HEK293 (cell line): ENCODE data around the gene MRGPRG.

Experiments
- CTCF ChIA-PET: fragments of 350-600 bp; formaldehyde crosslinking; extraction: SDS; loops from one replicate; lab custom pipeline; 2021; ENCODE audit warnings: antibody characterized with exemption; lab: Yijun Ruan, JAX
- POLR2A ChIA-PET: fragments of 300-600 bp; formaldehyde crosslinking; extraction: SDS; loops from one replicate; lab custom pipeline; 2020; ENCODE audit warnings: antibody characterized with exemption, inconsistent platforms; lab: Yijun Ruan, JAX
- H3K27ac ChIP-seq: fragments of 200-500 bp; sonication (Bioruptor generic); 2 replicates; pipeline ENCODE4 v1.5.1; 2014; ENCODE audit warnings: low read depth, low read length, control low read depth, inconsistent platforms; ENCODE audit errors: extremely low read depth
- H3K36me3 ChIP-seq, 2 experiments: fragments of 200-500 bp in 1 of 2; sonication (Bioruptor generic) in 1 of 2; 1 replicate in 1 of 2; 2 replicates in 1 of 2; pipeline ENCODE4 v1.5.1; 2014 to 2017; ENCODE audit warnings: inconsistent platforms in 2 of 2, low read length in 2 of 2; ENCODE audit not compliant: control insufficient read depth in 2 of 2, insufficient read depth in 1 of 2
- H3K4me1 ChIP-seq: fragments of 200-500 bp; sonication (Bioruptor generic); 2 replicates; pipeline ENCODE4 v1.5.1; 2014; ENCODE audit warnings: mild to moderate bottlenecking, low read length, inconsistent platforms; ENCODE audit not compliant: control insufficient read depth, insufficient read depth
- H3K4me3 ChIP-seq: 2 replicates; pipeline ENCODE4 v1.5.1; 2011; ENCODE audit warnings: low read depth, mild to moderate bottlenecking, control low read depth, low read length, moderate library complexity
- H3K9me3 ChIP-seq: fragments of 200-500 bp; sonication (Bioruptor generic); 2 replicates; pipeline ENCODE4 v1.5.1; 2014; ENCODE audit warnings: low read depth, low read length, inconsistent platforms; ENCODE audit not compliant: control insufficient read depth, insufficient read depth
- EGR2 ChIP-seq: fragments of 450-650 bp; formaldehyde crosslinking; IDR thresholded peaks from 2 replicates; pipeline ENCODE4 v1.5.1; 2016; ENCODE audit warnings: low read depth, missing biosample characterization, missing genetic modification characterization
- GLIS2 ChIP-seq: fragments of 450-650 bp; formaldehyde crosslinking; IDR thresholded peaks from 2 replicates; pipeline ENCODE4 v1.5.1; 2016; ENCODE audit warnings: missing biosample characterization, missing genetic modification characterization
- KLF1 ChIP-seq: fragments of 450-650 bp; formaldehyde crosslinking; IDR thresholded peaks from 2 replicates; pipeline ENCODE4 v1.5.1; 2016; ENCODE audit warnings: missing biosample characterization, missing genetic modification characterization
- OSR2 ChIP-seq: fragments of 450-650 bp; formaldehyde crosslinking; IDR thresholded peaks from 2 replicates; pipeline ENCODE4 v1.5.1; 2016; ENCODE audit warnings: missing biosample characterization, missing genetic modification characterization
- SALL2 ChIP-seq: fragments of 450-650 bp; formaldehyde crosslinking; IDR thresholded peaks from 2 replicates; pipeline ENCODE4 v1.5.0; 2017; ENCODE audit warnings: missing biosample characterization, mild to moderate bottlenecking, missing genetic modification characterization, borderline replicate concordance
- SCRT1 ChIP-seq: fragments of 450-650 bp; formaldehyde crosslinking; IDR thresholded peaks from 2 replicates; pipeline ENCODE4 v1.5.1; 2016; ENCODE audit warnings: missing biosample characterization, missing genetic modification characterization, borderline replicate concordance
- SCRT2 ChIP-seq: fragments of 450-650 bp; formaldehyde crosslinking; IDR thresholded peaks from 2 replicates; pipeline ENCODE4 v1.5.1; 2016; ENCODE audit warnings: missing biosample characterization, missing genetic modification characterization
- ZBTB1 ChIP-seq: fragments of 450-650 bp; formaldehyde crosslinking; IDR thresholded peaks from 2 replicates; pipeline ENCODE4 v1.5.1; 2016; ENCODE audit warnings: missing biosample characterization, missing genetic modification characterization
- ZFHX2 ChIP-seq: fragments of 450-650 bp; formaldehyde crosslinking; conservative IDR thresholded peaks from 2 replicates; pipeline ENCODE4 v1.5.1; 2016; ENCODE audit warnings: missing biosample characterization, missing genetic modification characterization
- ZIC2 ChIP-seq: fragments of 450-650 bp; formaldehyde crosslinking; IDR thresholded peaks from 2 replicates; pipeline ENCODE4 v1.5.1; 2016; ENCODE audit warnings: missing biosample characterization, missing genetic modification characterization
- ZNF132 ChIP-seq: fragments of 450-650 bp; formaldehyde crosslinking; IDR thresholded peaks from 2 replicates; pipeline ENCODE4 v1.5.1; 2017; ENCODE audit warnings: missing biosample characterization, missing genetic modification characterization, borderline replicate concordance
- ZNF221 ChIP-seq: fragments of 450-650 bp; formaldehyde crosslinking; IDR thresholded peaks from 2 replicates; pipeline ENCODE4 v1.5.1; 2017; ENCODE audit warnings: missing biosample characterization, missing genetic modification characterization, borderline replicate concordance
- ZNF292 ChIP-seq: fragments of 450-650 bp; formaldehyde crosslinking; IDR thresholded peaks from 2 replicates; pipeline ENCODE4 v1.5.1; 2016; ENCODE audit warnings: low read depth, missing biosample characterization, missing genetic modification characterization, borderline replicate concordance
- ZNF416 ChIP-seq: fragments of 450-650 bp; formaldehyde crosslinking; IDR thresholded peaks from 2 replicates; pipeline ENCODE4 v1.5.1; 2016; ENCODE audit warnings: missing biosample characterization, missing genetic modification characterization
- ZNF664 ChIP-seq: fragments of 450-650 bp; formaldehyde crosslinking; IDR thresholded peaks from 2 replicates; pipeline ENCODE4 v1.5.1; 2016; ENCODE audit warnings: missing biosample characterization, missing genetic modification characterization
- ZNF670 ChIP-seq: fragments of 450-650 bp; formaldehyde crosslinking; IDR thresholded peaks from 2 replicates; pipeline ENCODE4 v1.5.1; 2016; ENCODE audit warnings: missing biosample characterization, missing genetic modification characterization, low read depth
- TF ChIP-seq, protein P1 (sequence below): fragments of 450-650 bp; formaldehyde crosslinking; IDR thresholded peaks from 2 replicates; pipeline ENCODE4 v1.5.1; 2016; ENCODE audit warnings: missing biosample characterization, missing genetic modification characterization
- TF ChIP-seq, protein P2 (sequence below): fragments of 450-650 bp; formaldehyde crosslinking; IDR thresholded peaks from 2 replicates; pipeline ENCODE4; 2016; ENCODE audit warnings: missing biosample characterization, missing genetic modification characterization
- TF ChIP-seq, protein P3 (sequence below): fragments of 450-650 bp; formaldehyde crosslinking; IDR thresholded peaks from 2 replicates; pipeline ENCODE4 v1.5.1; 2016; ENCODE audit warnings: missing biosample characterization, missing genetic modification characterization

Gene MRGPRG

GRCh38 chr11:3231851-3232744 lies 13.5 kb upstream of the MRGPRG start, which contains the start of gene MRGPRE:
MRGPRE (minus strand) TSS chr11:3232417; CDS start chr11:3228799, 3,618 bp downstream.
- H3K4me1 ChIP-seq, result no peaks in the 10 kb centered on the region
- ChIA-PET CTCF (no interaction called here), POLR2A (no interaction called here)
- TF ChIP-seq ZNF132 (tag by site-specific recombination) (no peak), ZNF221 (tag by site-specific recombination) (no peak), KLF1 (tag by site-specific recombination) (peak; percentile 41; the same call in 1 of the 2 replicates)
- H3K9me3 ChIP-seq, result no peaks in the 10 kb centered on the region
- H3K4me3 ChIP-seq, result no peak within 1 kb of the TSS
- H3K27ac ChIP-seq, result no peak within 1 kb of the TSS
- H3K36me3 ChIP-seq, result no peaks in the 10 kb centered on the region

GRCh38 chr11:3231550-3231850 lies 12.9 kb upstream of the MRGPRG start:
- no peak overlapping the region for H3K4me3 ChIP-seq
- TF ChIP-seq ZNF670 (tag by site-specific recombination), result no peak
- no peak for TF ChIP-seq ZBTB1 (tag by site-specific recombination)
- peak; percentile 88 for TF ChIP-seq KLF1 (tag by site-specific recombination)
- TF ChIP-seq, protein P1, sequence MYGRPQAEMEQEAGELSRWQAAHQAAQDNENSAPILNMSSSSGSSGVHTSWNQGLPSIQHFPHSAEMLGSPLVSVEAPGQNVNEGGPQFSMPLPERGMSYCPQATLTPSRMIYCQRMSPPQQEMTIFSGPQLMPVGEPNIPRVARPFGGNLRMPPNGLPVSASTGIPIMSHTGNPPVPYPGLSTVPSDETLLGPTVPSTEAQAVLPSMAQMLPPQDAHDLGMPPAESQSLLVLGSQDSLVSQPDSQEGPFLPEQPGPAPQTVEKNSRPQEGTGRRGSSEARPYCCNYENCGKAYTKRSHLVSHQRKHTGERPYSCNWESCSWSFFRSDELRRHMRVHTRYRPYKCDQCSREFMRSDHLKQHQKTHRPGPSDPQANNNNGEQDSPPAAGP (tag by site-specific recombination), result peak; percentile 98
- TF ChIP-seq ZFHX2, result 0 out of 2 replicates have a peak, but pooled peaks have one; percentile 12
- no peak for TF ChIP-seq ZNF292 (tag by site-specific recombination)
- no peak for TF ChIP-seq SALL2 (tag by site-specific recombination)
- 0 out of 2 replicates have a peak, but pooled peaks have one; percentile 31 for TF ChIP-seq EGR2 (tag by site-specific recombination)
- TF ChIP-seq, protein P2, sequence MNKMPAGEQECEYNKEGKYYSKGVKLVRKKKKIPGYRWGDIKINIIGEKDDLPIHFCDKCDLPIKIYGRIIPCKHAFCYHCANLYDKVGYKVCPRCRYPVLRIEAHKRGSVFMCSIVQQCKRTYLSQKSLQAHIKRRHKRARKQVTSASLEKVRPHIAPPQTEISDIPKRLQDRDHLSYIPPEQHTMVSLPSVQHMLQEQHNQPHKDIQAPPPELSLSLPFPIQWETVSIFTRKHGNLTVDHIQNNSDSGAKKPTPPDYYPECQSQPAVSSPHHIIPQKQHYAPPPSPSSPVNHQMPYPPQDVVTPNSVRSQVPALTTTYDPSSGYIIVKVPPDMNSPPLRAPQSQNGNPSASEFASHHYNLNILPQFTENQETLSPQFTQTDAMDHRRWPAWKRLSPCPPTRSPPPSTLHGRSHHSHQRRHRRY (tag by site-specific recombination), result no peak
- TF ChIP-seq, all 188 proteins: peak for 4
- ChIA-PET POLR2A (no interaction called here), CTCF (no interaction called here)
- H3K4me1 ChIP-seq, result no peaks in the 10 kb centered on the region
- H3K27ac ChIP-seq, result no peak overlapping the region
- H3K9me3 ChIP-seq, result no peaks in the 10 kb centered on the region
- H3K36me3 ChIP-seq, result no peaks in the 10 kb centered on the region

DNA sequence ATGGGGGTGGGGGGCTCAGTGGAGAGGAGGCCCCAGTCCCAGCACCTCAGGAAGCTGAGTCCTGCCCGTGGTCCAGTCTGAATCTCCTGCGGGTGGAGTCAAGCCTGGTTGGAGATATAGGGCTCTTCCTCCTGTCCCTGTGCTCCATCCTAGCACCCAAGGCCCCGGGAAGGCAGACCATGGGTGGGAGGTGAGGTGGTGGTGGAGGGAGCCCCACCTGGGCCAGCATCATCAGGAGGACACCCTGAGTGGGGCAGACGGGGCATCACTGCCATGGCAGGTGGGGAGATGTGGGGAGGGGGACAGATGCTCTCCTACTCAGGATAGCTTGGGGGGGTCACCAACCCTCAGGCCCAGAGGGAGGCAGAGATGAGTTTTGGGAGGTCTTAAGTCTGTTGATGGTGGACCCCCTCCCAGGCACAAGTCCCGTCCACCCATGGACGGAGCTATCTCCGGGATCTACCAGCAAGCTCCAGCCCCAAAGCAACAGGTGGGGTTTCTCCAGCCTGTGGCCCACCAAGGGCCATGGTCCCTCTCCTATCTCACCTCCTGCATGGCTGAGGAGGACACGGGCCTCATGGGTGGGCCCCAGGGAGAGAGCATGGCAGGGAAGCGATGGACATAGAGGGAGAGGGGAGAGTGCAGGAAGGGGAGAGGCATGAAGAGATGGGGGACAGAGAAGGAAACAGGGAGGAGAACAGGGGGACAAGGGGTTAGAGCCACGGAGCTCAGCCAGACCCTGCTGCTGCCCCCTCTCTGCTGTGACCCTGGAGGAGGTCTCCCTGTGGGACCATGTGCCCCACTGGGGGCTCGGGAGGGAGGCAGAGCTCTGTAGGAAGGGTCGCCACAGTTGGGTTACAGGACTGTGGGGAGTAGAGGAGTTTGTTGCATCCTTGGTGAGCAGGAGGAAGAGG lies 12.3 kb upstream of the MRGPRG start:
- Histone ChIP-seq H3K9me3 (no peaks in the 10 kb centered on the region), H3K27ac (no peak overlapping the region), H3K4me3 (no peak overlapping the region), H3K36me3 (no peaks in the 10 kb centered on the region), H3K4me1 (no peaks in the 10 kb centered on the region)
- CTCF ChIA-PET, result interaction anchor here (0.8 to 0.9 kb wide), 2 partner anchors 10 to 14 kb away, joined by 3 read pairs; no protein-coding TSS in a partner anchor
- POLR2A ChIA-PET, result no interaction called here
- TF ChIP-seq ZNF416 (no peak), OSR2 (tag by site-specific recombination) (no peak), ZNF664 (no peak), SCRT1 (tag by site-specific recombination) (peak; percentile 78; the same call in 1 of the 2 replicates), ZIC2 (tag by site-specific recombination) (peak; percentile 55; the same call in 1 of the 2 replicates), SCRT2 (tag by site-specific recombination) (peak; percentile 82), GLIS2 (tag by site-specific recombination) (0 out of 2 replicates have a peak, but pooled peaks have one; percentile 29)
- TF ChIP-seq, protein P3, sequence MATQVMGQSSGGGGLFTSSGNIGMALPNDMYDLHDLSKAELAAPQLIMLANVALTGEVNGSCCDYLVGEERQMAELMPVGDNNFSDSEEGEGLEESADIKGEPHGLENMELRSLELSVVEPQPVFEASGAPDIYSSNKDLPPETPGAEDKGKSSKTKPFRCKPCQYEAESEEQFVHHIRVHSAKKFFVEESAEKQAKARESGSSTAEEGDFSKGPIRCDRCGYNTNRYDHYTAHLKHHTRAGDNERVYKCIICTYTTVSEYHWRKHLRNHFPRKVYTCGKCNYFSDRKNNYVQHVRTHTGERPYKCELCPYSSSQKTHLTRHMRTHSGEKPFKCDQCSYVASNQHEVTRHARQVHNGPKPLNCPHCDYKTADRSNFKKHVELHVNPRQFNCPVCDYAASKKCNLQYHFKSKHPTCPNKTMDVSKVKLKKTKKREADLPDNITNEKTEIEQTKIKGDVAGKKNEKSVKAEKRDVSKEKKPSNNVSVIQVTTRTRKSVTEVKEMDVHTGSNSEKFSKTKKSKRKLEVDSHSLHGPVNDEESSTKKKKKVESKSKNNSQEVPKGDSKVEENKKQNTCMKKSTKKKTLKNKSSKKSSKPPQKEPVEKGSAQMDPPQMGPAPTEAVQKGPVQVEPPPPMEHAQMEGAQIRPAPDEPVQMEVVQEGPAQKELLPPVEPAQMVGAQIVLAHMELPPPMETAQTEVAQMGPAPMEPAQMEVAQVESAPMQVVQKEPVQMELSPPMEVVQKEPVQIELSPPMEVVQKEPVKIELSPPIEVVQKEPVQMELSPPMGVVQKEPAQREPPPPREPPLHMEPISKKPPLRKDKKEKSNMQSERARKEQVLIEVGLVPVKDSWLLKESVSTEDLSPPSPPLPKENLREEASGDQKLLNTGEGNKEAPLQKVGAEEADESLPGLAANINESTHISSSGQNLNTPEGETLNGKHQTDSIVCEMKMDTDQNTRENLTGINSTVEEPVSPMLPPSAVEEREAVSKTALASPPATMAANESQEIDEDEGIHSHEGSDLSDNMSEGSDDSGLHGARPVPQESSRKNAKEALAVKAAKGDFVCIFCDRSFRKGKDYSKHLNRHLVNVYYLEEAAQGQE (tag by site-specific recombination), result no peak
- TF ChIP-seq, protein P1 (tag by site-specific recombination), result no peak
